Fibroblast of skin of left quadriceps (primary cell): Measurements from ENCODE around the gene SERPINB7.
A peak's percentile ranks its signal among the peaks of the same experiment; 100 is the strongest.

Experiments used
- DNase-seq, 2 experiments: peaks; one replicate each; pipeline ENCODE4 v3.0.0-alpha.2; 2013; ENCODE audit warnings: low read depth in 2 of 2

Gene SERPINB7

GRCh38 chr18:63848159-63848558 is 72.9 kb downstream of the SERPINB7 start:
- DNase-seq = peak; percentile 46 to 51

GRCh38 chr18:63850020-63850419 is 74.8 kb downstream of the SERPINB7 start:
- no peak for DNase-seq

GRCh38 chr18:63850636-63851035 is 75.4 kb downstream of the SERPINB7 start:
- DNase-seq = no peak
